ENCODE results near the gene TBC1D20. TPM values are rescaled to one million over a fixed set of nuclear protein-coding genes. Genes with fewer than 3 reads are reported as not detected.
A peak's percentile ranks its signal among the peaks of the same experiment; 100 is the strongest.
"Not testable (repeated sequence)": the region's sequence is repeated elsewhere in the genome, so short reads cannot be mapped to it uniquely, and the experiment has no call there.

Gene TBC1D20
- 30.6 and 34.3 TPM in 2 replicates for total RNA-seq
- polyA plus RNA-seq, result 33.3 and 36.1 TPM in 2 replicates
- polyA plus RNA-seq (2011; cell fraction: cytosol; rRNA removed), result 25.9 and 27.9 TPM in 2 replicates
- polyA plus RNA-seq (2011; cell fraction: nucleus; rRNA removed), result 35.0 and 37.4 TPM in 2 replicates
- 22.1 and 24.7 TPM in 2 replicates for polyA plus RNA-seq (2012)
- 56.4 and 58.8 TPM in 2 replicates for polyA minus RNA-seq
- 9.3 TPM for polyA minus RNA-seq (2011; cell fraction: cytosol; rRNA and poly(A)+ RNA removed)
- 15.1 and 19.3 TPM in 2 replicates for polyA minus RNA-seq (2011; cell fraction: nucleus; rRNA and poly(A)+ RNA removed)
- Bru-seq, nascent RNA, result percentile 82 among the genes with signal in this experiment
- BruChase-seq, experiment 1, labeled RNA remaining after a 6-hour chase, result percentile 78 among the genes with signal in this experiment
- percentile 86 among the genes with signal in this experiment for BruChase-seq, experiment 2, labeled RNA remaining after a 2-hour chase
- long read RNA-seq, full-length matches to known transcripts, result 44 of 76 reads
- long read RNA-seq, partial matches to known transcripts, result 11 of 76 reads
- long read RNA-seq, other reads (novel, unspliced or antisense), result 21 of 76 reads

GRCh38 chr20:462199-462991 lies at the start of gene TBC1D20:
Gene TBC1D20 (minus strand): TSS chr20:462533. CDS start chr20:462405, 128 bp downstream.
- peak within 1 kb of the TSS; percentile 48 for H3K27ac ChIP-seq (ENCODE audit: insufficient read depth, low read depth, low read length)
- intact Hi-C loops (cut with micrococcal nuclease) (loop anchor here (1.0 to 2.0 kb wide), 4 partner anchors 17 to 115 kb away; partner anchors contain the start of genes NRSN2 and RBCK1), dilution Hi-C loops (cut with MboI; ENCODE audit: extremely low pct_ligation_motif_present, low sequenced_read_pairs) (no loop called here)
- no TSS peak for BruUV-seq (replicated peaks)
- POLR2A ChIA-PET, result no interaction called here
- peak within 1 kb of the TSS; percentile 61 for H3K9ac ChIP-seq (replicated peaks; ENCODE audit: extremely low read depth, insufficient read depth, low read length)
- no peaks in the 10 kb centered on the region for H3K36me3 ChIP-seq (ENCODE audit: control insufficient read depth in 2 of 2, extremely low read depth in 1 of 2, insufficient read depth in 2 of 2, low read length in 2 of 2)
- H3K4me3 ChIP-seq (replicated peaks in 1 of 3; ENCODE audit: insufficient read depth in 1 of 3, low read depth in 1 of 3, low read length in 3 of 3), result peak within 1 kb of the TSS; percentile 55 to 70 (median 66)
- H2AFZ ChIP-seq (ENCODE audit: low read depth, low read length), result peak within 1 kb of the TSS; percentile 90
- no peaks in the 10 kb centered on the region for H3K9me3 ChIP-seq (replicated peaks; ENCODE audit: control insufficient read depth, insufficient read depth, low read length)
- H3K4me2 ChIP-seq (ENCODE audit: insufficient read depth, low read length), result peak within 1 kb of the TSS; percentile 86
- peaks cover 3% of the 10 kb centered on the region for H4K20me1 ChIP-seq (replicated peaks; ENCODE audit: control insufficient read depth, extremely low read depth, insufficient read depth, low read length)
- TF ChIP-seq JUN (IDR thresholded peaks at IDR 0.05; ENCODE audit: borderline replicate concordance, insufficient read depth, insufficient read length, low read depth) (no peak), MYC (IDR thresholded peaks at IDR 0.05; ENCODE audit: low read depth, low read length) (no peak), CTCF (IDR thresholded peaks at IDR 0.05; ENCODE audit: extremely low read depth in 1 of 2, insufficient read depth in 1 of 2, low read depth in 1 of 2, low read length in 2 of 2) (peak in 1 of 2 donors; percentile 16), FOS (IDR thresholded peaks at IDR 0.05; ENCODE audit: borderline replicate concordance, insufficient read depth, low read length) (no peak), POLR2AphosphoS5 (IDR thresholded peaks at IDR 0.05; ENCODE audit: insufficient read depth, low read depth, low read length) (peak; percentile 83), POLR2A (IDR thresholded peaks at IDR 0.05; ENCODE audit: low read depth, low read length) (peak; percentile 75), EZH2 (IDR thresholded peaks at IDR 0.05; ENCODE audit: borderline replicate concordance, low read depth, low read length, severe bottlenecking) (no peak)
- TF ChIP-seq, protein P1, sequence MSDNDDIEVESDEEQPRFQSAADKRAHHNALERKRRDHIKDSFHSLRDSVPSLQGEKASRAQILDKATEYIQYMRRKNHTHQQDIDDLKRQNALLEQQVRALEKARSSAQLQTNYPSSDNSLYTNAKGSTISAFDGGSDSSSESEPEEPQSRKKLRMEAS (IDR thresholded peaks at IDR 0.05; ENCODE audit: insufficient read depth, insufficient read length), result peak; percentile 74
- CTCF ChIA-PET, result interaction anchor here (0.6 to 2.0 kb wide), 6 partner anchors 10 to 100 kb away, joined by 3 to 7 read pairs (median 4); no protein-coding TSS in a partner anchor
- H3K27me3 ChIP-seq (ENCODE audit: control insufficient read depth in 2 of 2, insufficient read depth in 2 of 2, low read length in 2 of 2), result no peaks in the 10 kb centered on the region
- FAIRE-seq, result peak; percentile 31
- no peaks in the 10 kb centered on the region for H3K9me1 ChIP-seq (replicated peaks; ENCODE audit: control insufficient read depth, extremely low read depth, insufficient read depth, low read length)
- peaks cover 28% of the 10 kb centered on the region for H3K4me1 ChIP-seq (ENCODE audit: control insufficient read depth, extremely low read depth, insufficient read depth, low read length)
- peaks cover 44% of the 10 kb centered on the region for H3K79me2 ChIP-seq (ENCODE audit: control insufficient read depth, insufficient read depth, low read length)
- peak; percentile 85 for DNase-seq (ENCODE audit: low read depth, low spot score)

GRCh38 chr20:510328-511057 lies 48.2 kb upstream of the TBC1D20 start:
- H3K9ac ChIP-seq (replicated peaks; ENCODE audit: extremely low read depth, insufficient read depth, low read length); BruUV-seq (replicated peaks); H3K4me1 ChIP-seq (ENCODE audit: control insufficient read depth, extremely low read depth, insufficient read depth, low read length); FAIRE-seq; DNase-seq (ENCODE audit: low read depth, low spot score); dilution Hi-C loops (cut with MboI; ENCODE audit: extremely low pct_ligation_motif_present, low sequenced_read_pairs); intact Hi-C loops (cut with micrococcal nuclease); H3K36me3 ChIP-seq (ENCODE audit: control insufficient read depth in 2 of 2, extremely low read depth in 1 of 2, insufficient read depth in 2 of 2, low read length in 2 of 2); H3K27me3 ChIP-seq (ENCODE audit: control insufficient read depth in 2 of 2, insufficient read depth in 2 of 2, low read length in 2 of 2); H3K9me3 ChIP-seq (replicated peaks; ENCODE audit: control insufficient read depth, insufficient read depth, low read length); H2AFZ ChIP-seq (ENCODE audit: low read depth, low read length); POLR2A ChIA-PET; H3K4me3 ChIP-seq (replicated peaks in 1 of 3; ENCODE audit: insufficient read depth in 1 of 3, low read depth in 1 of 3, low read length in 3 of 3); H3K4me2 ChIP-seq (ENCODE audit: insufficient read depth, low read length); H3K27ac ChIP-seq (ENCODE audit: insufficient read depth, low read depth, low read length); H3K9me1 ChIP-seq (replicated peaks; ENCODE audit: control insufficient read depth, extremely low read depth, insufficient read depth, low read length): not testable (repeated sequence)
- Histone ChIP-seq H3K79me2 (ENCODE audit: control insufficient read depth, insufficient read depth, low read length) (peaks cover 85% of the 10 kb centered on the region), H4K20me1 (replicated peaks; ENCODE audit: control insufficient read depth, extremely low read depth, insufficient read depth, low read length) (peaks cover 10% of the 10 kb centered on the region)
- CTCF ChIA-PET, result interaction anchor here (1.0 to 1.1 kb wide), 3 partner anchors 10 to 135 kb away, joined by 3 to 4 read pairs (median 3); no protein-coding TSS in a partner anchor
